CD4-positive, alpha-beta T cell treated with Interleukin-17A for 1 hour (primary cell): ENCODE measurements around the gene CARMIL1.

Experiments used
- DNase-seq: peaks from one replicate; pipeline ENCODE4 v3.0.0-alpha.2; 2020

CARMIL1 gene

DNA sequence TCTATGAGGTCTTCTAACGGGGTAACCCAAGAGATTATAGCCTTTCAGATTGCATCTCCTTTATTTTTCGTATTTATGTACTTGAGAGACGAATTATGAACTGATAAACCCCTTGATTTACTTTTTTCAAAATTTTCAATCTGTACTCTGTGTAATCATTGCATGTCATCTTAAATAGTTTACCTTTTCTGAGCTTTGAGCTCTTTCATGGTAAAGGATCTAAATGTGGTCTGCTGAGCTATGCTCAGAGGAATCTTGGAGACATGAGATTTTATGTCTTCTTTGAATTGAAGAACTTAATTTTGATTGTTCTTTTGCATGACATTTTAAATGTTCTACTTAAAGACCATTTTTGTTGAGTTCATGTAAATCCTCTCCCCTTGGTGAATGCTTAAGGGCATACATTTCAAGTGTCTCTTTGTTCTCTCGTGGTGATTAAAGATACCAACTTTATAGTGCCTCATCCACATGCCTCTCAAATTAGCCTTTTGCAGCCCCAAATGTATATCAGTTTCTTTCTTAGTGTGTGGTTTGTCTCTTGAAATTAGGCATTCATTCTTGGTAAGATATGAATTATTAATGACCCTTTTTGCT is 256.6 kb downstream of the CARMIL1 start:
- DNase-seq: no peak

DNA sequence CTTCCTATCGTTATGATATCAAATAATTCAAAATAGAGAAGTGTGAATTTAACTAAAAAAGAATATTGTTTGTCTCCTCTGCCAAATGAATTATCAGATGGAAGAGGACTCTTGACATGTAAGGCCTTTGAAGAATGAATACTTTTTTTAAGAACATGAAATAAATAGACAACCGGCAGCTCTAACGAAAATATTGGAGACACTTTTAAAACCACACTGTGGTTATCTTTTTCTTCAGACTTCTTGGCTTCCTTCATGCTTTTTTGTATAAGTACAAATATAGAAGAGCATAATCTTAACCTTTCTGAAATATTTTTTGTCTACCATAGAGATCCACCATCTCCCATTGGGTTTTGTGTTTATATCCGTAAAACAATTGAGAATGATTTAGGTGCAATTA is 257.6 kb downstream of the CARMIL1 start:
- no peak for DNase-seq

DNA sequence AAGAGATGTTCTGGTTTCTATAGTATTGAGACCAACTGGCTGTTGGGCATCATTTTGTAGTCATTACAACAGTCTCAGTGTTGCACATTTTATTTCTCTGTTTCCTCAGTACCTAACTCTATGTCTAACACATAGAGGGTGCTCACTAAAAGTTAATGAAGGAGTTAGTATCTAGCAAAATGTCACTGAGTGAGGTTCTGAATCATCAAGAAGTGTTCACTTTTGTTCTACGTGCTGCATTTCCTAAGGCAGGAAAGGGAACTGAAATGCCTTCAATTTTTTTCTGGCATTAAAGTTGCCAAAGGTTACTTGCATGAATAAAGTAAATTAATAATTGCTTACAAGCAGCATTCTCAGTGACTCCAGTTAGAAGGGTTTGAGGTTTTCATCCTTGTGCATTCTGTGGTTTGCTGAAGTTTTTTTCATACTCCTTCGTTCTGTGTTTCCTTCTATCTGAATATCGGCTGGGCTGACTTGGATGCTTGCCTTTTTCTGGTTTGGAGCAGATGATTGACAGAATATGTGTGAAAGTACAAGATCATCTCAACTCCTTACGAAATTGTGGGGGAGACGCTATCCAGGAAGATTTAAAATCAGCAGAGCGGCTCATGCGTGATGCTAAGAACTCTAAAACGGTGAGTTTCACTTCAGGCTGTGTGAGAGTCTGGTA is 258.3 kb downstream of the CARMIL1 start:
- DNase-seq: no peak

DNA sequence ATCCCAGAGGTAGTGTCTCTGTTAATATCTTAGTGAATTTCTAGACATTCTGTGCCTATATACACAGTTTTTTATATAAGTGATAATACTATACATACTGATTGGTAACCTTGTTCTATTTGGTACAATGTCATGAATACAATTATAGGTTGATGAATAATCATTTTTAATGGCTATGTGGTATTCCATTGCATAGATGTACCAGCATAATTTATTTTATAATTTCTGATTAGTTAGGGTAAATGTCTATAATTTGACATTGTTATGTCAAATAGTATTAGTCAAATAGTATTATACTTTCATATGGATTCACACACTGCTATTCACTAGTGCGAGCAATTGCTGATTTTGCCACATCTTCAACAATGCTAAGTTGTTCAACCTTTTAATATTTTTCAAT is 262.1 kb downstream of the CARMIL1 start:
- DNase-seq: no peak

DNA sequence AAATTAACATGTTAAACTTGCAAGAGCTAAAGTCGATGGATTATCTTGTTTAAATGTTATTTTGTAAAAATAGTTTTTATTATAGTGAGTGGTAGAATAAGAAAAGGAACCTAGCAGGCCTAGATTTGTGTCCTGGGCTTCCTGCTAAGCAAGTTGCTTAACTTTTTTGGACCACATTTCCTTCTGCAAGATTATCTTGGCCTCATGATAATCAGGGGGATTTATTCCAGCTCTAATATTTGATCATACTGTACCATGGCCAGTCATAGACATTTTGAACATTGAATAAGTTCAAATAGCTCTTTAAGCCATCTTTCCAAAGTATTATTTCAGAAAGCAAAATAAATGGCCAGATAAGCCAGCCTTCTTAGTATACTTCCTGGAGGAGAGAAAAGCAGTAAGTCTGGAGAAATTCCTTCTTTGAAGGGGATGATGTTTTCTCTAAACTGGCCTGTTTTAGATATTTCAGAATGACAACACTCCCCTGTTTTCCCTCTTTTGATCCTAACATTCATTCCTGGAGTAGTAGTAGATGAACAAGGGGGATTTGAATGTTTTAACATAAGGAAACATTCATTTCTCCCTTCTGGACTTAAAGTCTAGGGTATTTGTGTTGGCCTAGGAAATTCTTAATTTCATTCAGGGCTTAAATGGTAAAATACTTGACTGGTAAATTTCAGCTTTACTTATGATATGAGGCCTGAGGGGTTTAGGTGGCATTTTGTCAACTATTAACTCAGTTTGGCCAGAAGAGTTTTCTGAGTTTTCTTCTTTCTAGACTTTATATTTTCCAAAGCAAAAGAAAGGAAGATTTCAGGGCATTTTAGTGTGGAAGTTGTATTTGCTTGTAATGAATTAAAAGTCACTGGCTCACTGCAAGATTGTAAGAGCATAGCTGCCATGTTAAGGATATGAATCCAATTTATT is 264.1 kb downstream of the CARMIL1 start:
- DNase-seq: no peak

DNA sequence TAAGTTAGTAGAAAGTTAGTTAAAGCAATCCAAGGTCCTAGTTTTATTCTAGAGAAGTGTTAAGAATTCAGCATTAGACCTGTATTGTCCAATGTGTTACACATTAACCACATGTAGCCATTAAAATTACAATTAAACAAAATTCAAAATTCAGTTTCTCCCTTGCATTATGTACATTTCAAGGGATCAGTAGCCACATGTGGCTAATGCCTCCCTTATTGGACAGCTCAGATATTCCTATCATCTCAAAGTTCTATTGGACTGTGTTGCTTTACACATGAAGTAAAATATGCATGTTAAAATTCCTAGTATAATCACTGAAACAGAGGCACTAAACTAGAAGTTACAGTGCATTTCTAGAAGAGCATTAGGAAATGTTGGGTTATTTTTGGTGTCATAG is 265.7 kb downstream of the CARMIL1 start:
- no peak for DNase-seq

DNA sequence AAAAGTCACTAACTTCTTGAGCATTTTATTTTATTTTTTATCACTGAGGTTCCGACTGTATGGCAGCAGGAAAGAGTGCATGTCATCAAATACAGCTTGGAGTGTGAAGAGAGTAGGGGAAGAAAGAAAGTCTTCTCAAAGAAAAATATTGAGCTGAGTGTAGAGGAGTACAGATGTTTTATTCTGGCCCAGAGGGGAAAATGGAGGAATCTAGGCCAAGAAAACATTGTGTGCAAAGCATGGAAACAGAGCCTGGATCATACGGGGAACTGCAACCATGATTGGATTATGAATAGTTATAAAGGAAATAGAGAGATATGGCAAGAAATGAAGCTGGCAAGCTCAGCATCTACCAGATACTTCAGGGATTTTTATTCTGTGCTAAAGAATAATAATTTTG is 268.6 kb downstream of the CARMIL1 start:
- DNase-seq: no peak

DNA sequence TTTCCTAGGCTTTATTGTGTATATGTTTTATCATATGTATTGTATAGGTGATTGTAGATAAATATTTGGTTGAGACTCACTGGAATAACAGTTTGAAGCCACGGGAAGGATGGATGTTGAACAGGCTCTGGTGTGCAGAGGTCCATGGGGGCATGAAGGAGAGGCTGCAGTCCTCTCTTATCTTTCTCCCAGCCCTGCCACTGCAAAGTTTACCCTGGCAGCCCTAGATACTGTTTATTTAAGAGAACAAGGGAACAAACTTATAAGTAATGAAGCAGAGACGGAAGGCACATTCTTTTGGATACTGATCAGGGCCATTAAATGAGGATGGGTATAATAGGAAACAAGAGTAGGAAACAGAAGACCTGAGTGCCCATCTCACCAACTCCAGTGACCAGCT is 269.3 kb downstream of the CARMIL1 start:
- DNase-seq: no peak

DNA sequence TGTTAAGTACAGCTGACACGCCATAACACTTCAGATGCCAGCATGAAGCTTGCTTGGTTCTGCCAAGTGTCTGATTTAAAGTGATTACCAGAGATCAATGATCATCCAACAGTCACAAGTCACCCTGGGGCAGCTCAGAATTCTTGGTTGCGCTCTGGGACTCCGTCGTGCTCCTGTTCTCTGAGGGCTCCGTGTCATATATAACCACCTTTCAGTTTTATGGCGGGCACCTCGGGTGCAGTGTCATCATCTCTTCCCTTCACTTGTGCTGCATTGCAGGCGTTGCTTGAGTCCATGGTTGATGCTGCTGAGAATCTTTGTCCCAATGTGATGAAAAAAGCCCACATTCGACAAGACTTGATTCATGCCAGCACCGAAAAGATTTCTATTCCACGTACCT is 271.5 kb downstream of the CARMIL1 start:
- no peak for DNase-seq

DNA sequence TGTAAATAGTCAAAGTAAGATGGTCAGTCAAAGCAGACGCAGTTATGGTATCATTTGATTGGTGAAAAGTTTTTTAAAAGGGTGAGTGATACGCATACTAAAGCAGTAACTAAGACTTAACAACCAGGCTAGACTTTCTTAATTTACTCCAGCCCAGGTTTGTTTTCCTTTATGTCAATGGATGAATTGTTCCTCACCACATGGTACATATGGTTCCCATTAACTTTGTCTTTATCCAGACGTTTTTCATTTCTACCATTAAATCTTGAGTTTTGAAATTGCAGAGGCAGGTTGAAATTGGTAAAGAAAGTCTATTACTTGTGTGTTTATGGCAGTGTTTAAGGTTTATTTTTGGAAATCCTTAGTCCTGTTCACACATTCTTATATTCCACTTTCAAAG is 274.3 kb downstream of the CARMIL1 start:
- DNase-seq: no peak

DNA sequence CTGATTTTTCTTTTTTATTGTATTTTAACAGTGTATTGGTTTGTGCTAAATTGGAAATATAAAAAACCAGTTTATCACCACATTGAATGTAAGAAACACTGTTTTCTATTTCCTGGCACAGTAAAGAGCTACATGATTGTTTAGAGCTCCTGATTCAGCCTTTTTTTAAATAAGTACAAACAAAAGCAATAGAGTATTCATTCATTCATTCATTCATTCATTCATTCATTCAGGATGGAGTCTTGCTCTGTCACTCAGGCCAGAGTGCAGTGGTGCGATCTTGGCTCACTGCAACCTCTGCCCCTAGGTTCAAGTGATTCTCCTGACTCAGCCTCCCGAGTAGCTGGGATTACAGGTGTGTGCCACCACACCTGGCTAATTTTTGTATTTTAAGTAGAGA is 276.0 kb downstream of the CARMIL1 start:
- DNase-seq: no peak

DNA sequence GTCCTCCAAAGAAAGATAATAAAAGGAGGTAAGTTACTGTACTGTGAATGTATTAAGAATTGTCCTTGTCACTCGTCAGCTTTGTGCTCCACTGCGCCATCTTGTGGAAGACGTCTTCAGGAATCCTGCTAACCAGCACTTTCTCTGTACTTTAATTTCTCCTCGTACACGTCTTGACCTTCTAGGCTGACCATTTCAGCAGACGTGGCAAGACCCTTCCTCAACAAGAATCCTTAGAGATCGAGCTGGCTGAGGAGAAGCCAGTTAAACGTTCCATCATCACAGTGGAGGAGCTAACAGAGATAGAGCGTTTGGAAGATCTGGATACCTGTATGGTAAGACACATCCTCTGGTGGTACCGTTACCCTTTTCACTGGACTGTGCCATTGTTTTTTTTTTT is 277.3 kb downstream of the CARMIL1 start:
- peak; percentile 72 for DNase-seq

DNA sequence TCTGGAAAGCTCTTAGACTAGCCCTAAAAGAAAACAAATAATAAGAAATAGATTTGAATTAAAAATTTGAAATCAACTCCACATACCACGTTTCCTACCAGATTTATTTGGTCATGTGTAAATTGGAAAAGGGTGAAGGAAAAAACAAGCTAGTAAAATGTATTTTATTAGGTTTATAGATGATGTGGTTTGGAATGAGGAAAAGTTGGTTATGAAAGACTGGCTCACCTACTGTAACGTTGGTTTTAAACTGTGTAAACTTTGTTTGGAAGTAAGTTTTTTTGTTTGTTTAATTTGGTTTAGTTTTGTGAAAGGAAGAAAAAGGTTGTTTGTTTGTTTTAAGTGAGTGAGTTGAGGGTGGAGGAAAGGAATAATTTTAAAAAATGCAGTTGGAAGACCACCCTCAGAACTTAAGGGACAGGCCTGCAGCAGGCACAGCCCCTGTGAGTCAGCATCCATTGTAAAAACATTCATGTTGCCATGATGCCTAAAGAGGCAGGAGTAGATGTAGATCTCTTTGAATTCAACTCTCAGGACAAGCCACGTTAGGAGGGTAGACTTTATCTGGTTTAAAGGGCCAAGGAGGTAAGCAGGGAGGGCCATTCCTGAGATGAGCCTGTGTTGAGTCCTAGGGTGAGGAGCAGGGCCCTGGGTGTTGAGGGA is 279.1 kb downstream of the CARMIL1 start:
- DNase-seq: no peak

DNA sequence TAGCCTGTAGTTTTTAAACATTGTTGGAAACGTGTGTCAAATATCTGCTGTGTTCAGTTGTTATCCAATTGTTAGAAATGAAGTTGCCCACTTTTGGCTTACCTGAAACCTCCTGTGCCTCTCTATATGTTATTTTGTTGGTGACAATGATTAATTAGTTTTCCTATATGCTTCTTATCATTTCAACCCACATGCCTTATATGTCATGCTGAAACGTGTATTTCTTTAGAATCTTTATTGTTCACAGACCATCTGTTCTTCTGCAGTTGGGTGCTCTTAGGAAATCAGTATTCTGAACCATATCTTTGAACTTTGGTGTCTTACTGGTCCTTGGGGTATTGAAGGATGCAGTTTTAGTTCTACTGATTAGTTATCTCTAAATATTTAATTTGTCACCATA is 281.7 kb downstream of the CARMIL1 start:
- no peak for DNase-seq

DNA sequence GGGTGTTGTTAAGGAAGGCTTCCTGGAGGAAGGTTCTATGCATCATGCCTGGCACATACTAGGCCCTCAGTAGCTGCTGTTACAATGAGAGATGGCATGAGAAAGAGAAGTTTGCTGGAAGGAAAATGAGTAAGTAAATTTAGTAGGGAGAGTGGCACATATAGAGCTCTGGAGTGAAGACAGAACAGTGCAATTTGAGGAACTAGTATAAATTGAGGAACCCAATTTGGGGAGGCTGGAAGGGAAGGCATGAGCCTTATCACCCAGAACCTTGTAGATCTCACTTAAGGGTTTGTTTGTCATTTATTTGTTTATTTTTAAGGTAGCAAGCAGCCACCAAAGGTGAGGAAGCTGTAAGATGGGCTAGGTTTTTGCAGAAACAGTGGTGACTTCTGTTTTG is 285.8 kb downstream of the CARMIL1 start:
- no peak for DNase-seq

DNA sequence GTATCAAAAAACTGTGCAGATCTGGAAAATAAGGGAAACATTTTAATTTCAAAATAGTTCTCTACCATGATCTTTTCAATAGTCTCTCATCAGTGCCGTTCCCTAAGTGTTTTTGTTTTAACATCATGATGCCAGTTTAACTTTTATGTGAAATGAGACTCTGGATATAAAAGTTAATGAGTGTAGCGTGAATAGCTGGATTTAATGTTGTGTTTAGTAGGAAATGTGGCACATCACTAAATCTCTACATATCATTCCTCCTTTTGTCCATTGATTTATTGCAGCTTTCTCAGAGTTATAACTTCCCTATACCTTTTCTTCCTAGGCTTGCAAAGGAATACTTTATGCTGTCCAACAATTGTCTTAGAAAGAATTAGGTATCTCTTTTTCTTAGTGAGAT is 291.4 kb downstream of the CARMIL1 start:
- no peak for DNase-seq

DNA sequence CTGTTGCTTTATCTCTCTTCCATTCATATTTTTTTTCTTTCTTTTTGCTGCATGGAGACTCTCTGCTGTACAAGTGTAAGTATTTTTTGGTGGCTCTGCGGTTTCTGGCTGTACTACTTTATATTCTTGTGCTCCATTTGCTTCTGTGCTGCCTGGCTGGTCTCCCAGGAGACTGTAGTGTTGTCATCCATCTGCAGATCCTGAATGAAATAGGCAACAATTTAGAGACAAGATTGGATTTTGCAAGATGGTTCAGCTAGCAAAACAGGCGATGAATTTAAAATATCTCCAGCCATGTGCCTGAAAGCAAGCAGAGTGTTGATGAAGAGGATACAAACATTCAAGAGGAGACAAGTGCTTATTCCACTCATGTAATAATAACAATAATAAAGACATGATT is 297.7 kb downstream of the CARMIL1 start:
- DNase-seq: no peak

DNA sequence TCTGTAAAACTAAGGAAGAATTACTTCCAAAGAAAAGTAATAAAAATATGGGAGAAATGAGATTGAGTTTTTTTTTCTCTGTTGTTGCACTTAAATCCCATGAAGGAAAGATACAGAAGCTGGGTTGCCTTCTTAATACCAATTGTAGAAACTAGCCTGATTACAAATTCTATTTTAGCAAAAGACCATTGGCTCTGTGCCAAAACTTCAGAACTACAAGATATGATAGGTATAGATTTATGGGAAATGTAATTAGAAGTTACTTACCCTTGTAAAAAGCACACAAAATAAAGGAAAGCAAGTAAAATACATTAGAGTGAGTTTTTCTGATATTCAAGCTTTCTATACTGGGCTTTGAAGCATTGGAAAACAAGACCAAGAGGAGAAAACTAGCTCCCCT is 299.4 kb downstream of the CARMIL1 start:
- DNase-seq: no peak

DNA sequence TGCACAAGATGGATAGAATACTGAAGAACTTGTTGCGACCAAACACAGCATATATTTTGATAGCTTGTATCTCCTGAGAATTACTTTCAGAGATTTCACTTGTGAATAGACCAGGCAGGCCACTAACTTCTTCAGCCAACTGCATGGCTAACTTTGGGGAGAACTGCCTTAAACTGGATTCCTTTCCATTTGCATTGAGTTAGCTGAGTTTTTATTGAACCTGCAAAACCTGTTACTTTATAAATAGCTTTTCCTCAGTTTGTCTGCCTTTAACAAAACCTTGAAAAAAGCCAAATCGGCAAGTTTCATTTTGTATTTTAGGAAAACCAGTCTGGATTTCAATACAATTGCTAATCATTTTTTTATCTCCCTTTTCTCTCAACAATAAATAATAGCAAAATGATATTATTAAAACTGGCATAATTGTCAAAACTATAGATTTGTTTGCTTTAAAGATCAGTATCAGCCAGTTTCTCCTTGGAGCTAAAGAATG is 300.3 kb downstream of the CARMIL1 start:
- DNase-seq: no peak

DNA sequence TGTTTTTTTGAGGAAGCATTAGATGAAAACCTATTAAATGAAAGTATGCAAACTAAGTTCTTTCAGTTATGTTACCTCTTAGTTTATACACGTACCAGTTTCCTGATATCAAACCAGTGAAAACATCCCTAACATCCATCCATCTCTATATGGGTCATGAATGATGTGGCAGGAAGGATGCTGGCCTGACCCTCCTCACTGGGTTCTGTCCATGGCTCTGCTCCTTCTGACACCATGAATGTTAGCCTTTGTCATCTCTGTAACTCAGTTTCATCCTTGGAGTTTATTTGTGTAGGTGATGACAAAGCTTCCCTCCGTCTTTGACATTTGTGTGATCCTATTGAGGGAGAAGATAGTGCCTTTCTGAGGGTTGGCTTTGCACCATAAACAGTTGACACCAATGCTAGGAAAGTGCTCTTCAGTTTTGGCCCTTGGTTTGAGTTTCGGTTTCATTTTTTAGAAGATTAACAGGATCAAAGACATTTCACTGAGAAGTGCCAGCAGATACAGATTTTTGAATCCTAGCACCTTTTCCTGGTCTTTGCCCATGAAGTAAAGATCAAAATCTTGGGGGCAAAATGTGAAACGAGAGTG is 300.8 kb downstream of the CARMIL1 start:
- DNase-seq: peak; percentile 16

DNA sequence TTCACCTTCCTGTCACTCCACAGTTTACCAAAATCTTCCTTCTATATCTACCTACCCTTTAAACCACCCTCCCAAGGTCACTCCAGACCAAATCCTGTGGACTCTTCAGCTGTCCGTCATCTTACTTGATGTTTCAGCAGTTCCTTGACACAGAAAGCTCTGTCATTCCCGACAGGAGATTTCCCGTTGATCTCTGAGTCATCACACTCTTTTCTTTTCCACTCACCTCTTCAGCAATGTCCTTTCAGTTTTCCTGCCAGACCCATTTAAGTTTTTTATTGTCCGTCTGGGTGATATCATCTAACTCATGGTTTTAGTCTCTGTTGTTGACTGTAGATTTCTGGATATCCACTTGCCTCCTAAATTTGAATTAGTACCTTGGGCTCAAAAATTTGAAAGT is 302.9 kb downstream of the CARMIL1 start:
- DNase-seq: no peak

DNA sequence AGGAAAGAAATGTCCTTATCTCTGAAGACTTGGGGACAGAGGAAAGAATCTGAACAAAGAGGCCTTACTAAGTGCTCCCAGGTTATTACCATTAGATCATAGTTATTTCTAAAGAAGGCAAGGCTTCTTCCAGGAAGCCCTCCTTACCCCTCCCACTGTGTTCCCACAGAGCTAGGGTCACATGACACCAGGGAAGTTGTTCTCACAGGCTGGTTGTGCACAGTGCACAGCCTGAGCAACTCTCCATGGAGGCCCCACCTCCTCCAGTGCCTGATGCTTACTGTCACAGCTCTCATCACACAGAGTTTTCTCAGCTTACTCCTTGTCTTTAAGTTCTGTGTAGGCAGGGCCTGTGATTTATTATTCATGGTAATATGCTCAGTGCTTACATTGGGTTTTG is 303.9 kb downstream of the CARMIL1 start:
- DNase-seq: no peak

DNA sequence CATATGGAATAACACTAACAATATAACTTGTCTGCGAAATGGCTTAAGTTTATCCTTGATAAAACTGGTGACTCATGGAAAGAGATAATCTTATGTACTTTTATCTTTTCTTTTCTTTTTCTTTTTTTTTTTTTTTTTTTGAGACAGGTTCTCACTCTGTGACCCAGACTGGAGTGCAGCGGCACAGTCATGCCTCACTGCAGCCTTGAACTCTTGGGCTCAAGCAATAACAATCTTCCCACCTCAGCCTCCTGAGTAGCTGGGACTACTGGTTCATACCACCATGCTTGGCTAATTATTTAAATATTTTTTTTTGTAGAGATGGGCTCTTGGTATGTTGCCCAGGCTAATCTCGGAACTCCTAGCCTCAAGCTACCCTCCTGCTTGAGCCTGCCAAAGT is 304.7 kb downstream of the CARMIL1 start:
- no peak for DNase-seq
